Suprapubic skin (tissue), 4 donors: ENCODE results near the gene SECISBP2L.

Experiments used
- CTCF ChIP-seq, 2 donors: fragments of 200-600 bp in 1 of 2; fragments of 450-650 bp in 1 of 2; sonication (generic) in 1 of 2; IDR thresholded peaks; one replicate each; pipeline ENCODE4 v1.5.1; 2016 to 2019; ENCODE audit warnings: antibody characterized with exemption in 2 of 2, mild to moderate bottlenecking in 1 of 2, moderate library complexity in 1 of 2
- EP300 ChIP-seq: sonication (generic); formaldehyde crosslinking; IDR thresholded peaks from one replicate; pipeline ENCODE4 v1.6.1; 2017; ENCODE audit warnings: antibody characterized with exemption
- POLR2AphosphoS5 ChIP-seq, 3 donors: sonication (generic); formaldehyde crosslinking; IDR thresholded peaks; one replicate each; pipeline ENCODE4 v1.6.1; 2017; ENCODE audit warnings: antibody characterized with exemption in 3 of 3

GRCh38 chr15:48978638-48979037, 67.6 kb downstream of the SECISBP2L start:
- no peak for TF ChIP-seq CTCF (IDR thresholded peaks at IDR 0.05)
- TF ChIP-seq POLR2AphosphoS5 (IDR thresholded peaks at IDR 0.05) = no peak
- TF ChIP-seq EP300 = no peak
